ENCODE results near the gene NAA10.

NAA10 gene

GRCh38 chrX:153947009-153947769, 12.4 kb upstream of the NAA10 start:
- DNase-seq = peak; percentile 76

GRCh38 chrX:153945956-153946943, 11.4 kb upstream of the NAA10 start:
- DNase-seq = no peak

- DNase-seq = no peak
Observed at GRCh38 chrX:153944800-153945150, 9.9 kb upstream of the NAA10 start.

- no peak for DNase-seq
Observed at GRCh38 chrX:153944140-153944799, 9.4 kb upstream of the NAA10 start, which contains the start of gene RENBP. Gene RENBP (minus strand): TSS chrX:153944643. CDS start chrX:153944610, 33 bp downstream.

GRCh38 chrX:153941336-153942252, 6.8 kb upstream of the NAA10 start:
- no peak for DNase-seq

DNA sequence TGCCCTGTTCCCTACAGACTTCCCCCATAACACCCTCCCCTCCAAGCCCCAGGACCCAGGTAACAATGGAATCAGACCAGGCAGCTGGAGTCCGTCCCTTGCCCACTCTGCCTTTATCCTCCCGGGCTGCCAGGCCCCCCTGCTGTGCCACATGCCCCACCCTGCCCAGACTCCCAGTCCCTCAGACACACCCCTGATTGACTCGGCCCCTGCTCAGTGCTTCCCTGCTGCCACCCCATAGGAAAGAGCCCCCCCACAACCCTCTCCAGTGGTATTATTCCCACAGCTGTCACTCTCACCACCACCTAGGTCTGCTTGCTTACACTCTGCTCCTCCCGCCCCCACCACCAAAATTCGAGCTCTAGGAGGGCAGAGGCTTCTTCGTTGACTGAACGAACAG, 4.7 kb upstream of the NAA10 start:
- DNase-seq = no peak

DNA sequence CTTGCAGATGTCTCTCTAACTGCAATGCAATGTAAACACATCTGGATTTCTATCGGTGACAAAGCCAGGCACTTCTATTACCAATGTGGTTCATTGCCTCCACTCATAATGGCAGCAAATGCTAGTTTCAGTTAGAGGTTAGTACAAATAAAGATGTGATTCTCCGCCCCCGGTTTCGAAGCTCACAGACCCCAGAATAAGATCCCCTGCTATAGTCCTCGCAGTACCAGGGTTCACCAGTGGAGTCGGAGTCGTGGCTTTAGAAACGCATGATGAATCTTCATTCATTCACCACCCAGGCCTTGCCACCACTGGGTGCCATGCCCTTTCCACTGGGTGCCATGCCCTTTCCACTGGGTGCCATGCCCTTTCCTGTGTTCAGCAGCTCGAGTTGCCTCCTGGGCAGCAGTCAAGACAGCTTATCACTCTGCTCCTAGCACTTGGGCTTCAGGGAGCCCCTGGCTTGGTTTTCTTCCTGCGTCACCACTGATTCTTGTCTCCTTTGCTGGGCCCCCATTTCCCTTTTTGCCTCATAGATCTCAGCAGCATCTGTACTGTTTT, 3.5 kb upstream of the NAA10 start:
- DNase-seq = no peak

GRCh38 chrX:153937056-153937455, 2.2 kb upstream of the NAA10 start:
- no peak for DNase-seq

DNA sequence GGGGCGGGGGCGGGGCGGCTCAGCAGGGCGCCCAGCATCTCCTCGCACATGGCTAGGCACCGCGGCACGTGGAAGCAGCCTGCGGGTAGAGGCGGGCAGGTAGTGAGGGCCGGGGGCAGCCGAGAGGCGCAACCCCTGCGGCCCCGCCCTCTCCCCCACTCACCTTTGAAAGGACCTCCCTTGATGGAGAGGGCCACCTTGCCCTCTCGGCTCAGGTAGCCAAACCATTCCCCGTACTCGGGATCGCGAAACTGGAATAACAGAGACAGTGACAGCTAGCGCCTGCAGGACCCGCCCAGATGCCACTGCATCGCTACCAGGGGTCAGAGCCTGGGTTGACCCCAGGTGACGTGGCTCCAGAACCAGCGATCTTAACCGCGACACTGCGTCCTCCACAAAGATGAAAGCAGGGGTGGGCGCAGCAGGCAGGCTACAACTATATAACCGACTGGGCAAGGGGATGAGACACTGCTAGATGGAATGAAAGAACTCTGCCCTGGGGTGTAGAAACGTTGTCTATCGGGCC, 552 bp upstream of the NAA10 start:
- no peak for DNase-seq

GRCh38 chrX:153934148-153934761, 582 bp downstream of the NAA10 start:
- no peak for DNase-seq

DNA sequence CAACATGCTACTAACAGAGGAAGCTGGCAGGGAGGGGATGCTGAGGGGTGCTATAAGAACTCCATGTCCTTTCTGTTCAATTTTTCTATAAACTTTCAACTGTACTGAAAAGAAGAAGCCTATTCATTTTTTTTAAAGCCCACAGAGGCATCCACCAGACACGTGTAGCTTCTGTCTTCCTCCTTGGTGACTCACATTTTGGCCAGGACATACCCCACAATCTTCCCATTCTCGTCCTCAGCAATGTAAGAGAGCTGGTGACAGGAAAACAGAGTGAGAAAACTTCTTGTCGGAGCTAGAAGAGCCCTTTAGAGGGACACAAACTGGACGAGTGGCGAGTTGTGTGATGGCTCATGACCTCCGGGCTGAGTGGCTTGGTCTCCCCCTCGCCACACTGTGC, 1.1 kb downstream of the NAA10 start:
- no peak for DNase-seq

GRCh38 chrX:153932220-153932915, 2.5 kb downstream of the NAA10 start:
- DNase-seq = no peak

- no peak for DNase-seq
Observed at GRCh38 chrX:153931748-153932147, 3.1 kb downstream of the NAA10 start.

- no peak for DNase-seq
Observed at GRCh38 chrX:153931151-153931550, 3.7 kb downstream of the NAA10 start.

DNA sequence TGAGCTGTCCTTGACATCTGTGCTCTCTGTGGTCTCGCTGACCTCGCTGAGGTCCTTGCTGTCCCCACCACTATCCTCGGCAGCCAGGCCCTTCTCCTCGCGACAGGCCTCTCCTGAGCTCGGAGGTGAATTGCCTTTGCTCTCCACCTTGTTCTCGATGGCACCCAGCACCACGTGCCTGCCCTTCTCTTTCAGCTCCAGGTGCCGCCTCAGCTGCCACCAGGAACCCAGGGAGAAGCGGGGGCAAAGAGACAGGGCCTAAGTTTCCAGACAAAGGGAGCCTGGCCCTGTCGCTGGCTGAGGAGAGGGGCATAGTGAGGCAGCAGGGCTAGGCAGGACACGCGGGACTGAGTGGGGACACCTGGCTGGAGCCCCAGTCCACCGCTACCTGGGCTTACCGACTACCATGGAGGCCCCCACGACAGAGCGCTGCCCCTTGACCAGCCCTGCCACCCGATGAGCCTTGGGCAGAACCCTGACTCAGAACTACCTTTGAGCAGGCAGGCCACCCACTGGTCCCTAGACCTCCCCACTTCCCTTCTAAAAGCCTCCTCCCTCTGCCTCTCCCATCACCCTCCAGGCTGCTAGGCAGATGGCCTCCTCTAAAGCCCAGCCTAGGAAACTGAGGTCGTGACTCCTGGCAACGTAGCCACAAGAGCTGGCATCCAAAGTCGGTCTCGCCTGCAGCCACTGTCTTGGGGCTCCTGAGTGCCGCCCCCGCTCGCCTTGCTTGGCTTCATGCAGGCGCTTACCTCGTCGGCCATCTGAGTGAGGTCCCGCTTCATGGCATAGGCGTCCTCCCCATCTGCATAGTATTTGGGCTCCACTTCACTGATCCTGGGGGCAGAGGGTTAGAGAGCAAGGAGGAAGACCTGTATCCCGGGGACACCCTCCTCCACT, 4.6 kb downstream of the NAA10 start:
- DNase-seq = no peak

DNA sequence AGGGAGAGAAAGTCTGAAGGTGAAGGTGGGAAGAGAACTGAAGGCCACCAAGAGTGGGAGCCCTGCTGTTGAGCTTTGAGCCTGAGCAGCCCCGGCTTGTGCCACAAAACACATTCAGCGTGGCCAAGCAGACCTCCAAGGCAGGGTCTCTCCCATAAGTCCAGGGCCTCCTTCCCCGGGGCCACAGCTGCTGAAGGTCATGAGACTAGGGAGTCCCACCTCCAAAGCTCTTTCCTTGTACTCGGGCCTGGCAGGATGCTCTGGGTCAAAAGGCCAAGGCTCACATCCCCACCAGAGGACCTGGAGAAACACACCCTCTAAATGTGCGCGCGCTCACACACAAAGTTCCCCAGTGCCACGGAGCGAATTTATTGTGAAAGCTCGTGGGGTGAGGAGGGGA, 5.3 kb downstream of the NAA10 start:
- DNase-seq = no peak

DNA sequence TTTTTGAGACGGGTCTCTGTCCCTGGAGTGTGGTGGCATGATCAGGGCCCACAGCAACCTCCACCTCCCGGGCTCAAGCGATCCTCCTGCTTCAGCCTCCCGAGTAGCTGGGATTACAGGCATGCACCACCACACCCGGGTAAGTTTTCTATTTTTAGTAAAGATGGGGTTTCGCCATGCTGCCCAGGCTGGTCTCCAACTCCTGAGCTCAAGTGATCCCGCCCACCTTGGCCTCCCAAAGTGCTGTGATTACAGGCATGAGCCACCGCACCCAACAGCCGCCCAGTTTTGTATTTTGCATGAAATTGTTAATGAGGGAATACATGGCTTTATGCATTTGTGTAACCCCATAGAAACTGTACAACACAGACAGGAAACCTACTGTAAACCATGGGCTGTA, 6.0 kb downstream of the NAA10 start:
- no peak for DNase-seq

- peak; percentile 96 for DNase-seq
Observed at GRCh38 chrX:153927922-153928760, 6.7 kb downstream of the NAA10 start.

DNA sequence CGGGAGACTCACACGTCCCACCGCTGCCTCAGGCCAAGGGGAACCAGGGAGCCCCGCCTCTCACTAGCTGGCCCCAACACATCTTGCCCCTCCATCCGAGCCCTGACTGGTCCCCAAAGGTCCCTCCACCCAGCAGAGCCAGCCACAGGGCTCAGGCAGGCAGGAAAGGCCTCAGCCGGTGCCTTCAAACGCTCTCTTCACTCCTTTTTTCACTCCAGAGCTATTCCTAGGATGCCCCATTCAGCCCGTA, 7.2 kb downstream of the NAA10 start:
- peak; percentile 37 for DNase-seq
